GM19238 (cell line): ENCODE results near the gene AGAP3.

Experiments
- DNase-seq: peaks from one replicate; pipeline ENCODE4 v3.0.0; 2011; ENCODE audit warnings: low spot score; ENCODE audit not compliant: insufficient read length

AGAP3 gene

GRCh38 chr7:151074817-151075661, 11.2 kb upstream of the AGAP3 start:
- no peak for DNase-seq

GRCh38 chr7:151075662-151075971, 10.7 kb upstream of the AGAP3 start:
- DNase-seq = no peak

GRCh38 chr7:151075978-151076426, 10.3 kb upstream of the AGAP3 start:
- no peak for DNase-seq

- no peak for DNase-seq
Measured at GRCh38 chr7:151076863-151077704, 9.2 kb upstream of the AGAP3 start.

GRCh38 chr7:151077705-151078232, 8.5 kb upstream of the AGAP3 start:
- DNase-seq = no peak

- DNase-seq = no peak
Measured at GRCh38 chr7:151078233-151079040, 7.8 kb upstream of the AGAP3 start.

- no peak for DNase-seq
Measured at GRCh38 chr7:151079199-151079910, 6.9 kb upstream of the AGAP3 start.

GRCh38 chr7:151080067-151080521, 6.2 kb upstream of the AGAP3 start:
- DNase-seq = no peak

- DNase-seq = peak; percentile 99
Measured at GRCh38 chr7:151080522-151081169, 5.6 kb upstream of the AGAP3 start, which contains the start of gene FASTK. Gene FASTK, minus strand, starts transcription at chr7:151080809. Its CDS starts 43 bp downstream, at chr7:151080766.

- DNase-seq = no peak
Measured at GRCh38 chr7:151081170-151082101, 4.8 kb upstream of the AGAP3 start.

- DNase-seq = no peak
Measured at GRCh38 chr7:151082141-151083070, 3.9 kb upstream of the AGAP3 start.

GRCh38 chr7:151083071-151083823, 3.0 kb upstream of the AGAP3 start, which contains the start of gene TMUB1:
Gene TMUB1, minus strand, starts transcription at chr7:151083493. Its CDS starts 930 bp downstream, at chr7:151082563.
- DNase-seq = peak; percentile 87

- DNase-seq = no peak
Measured at GRCh38 chr7:151083824-151084160, 2.5 kb upstream of the AGAP3 start.

- DNase-seq = no peak
Measured at GRCh38 chr7:151085329-151085690, 965 bp upstream of the AGAP3 start.

GRCh38 chr7:151086802-151087244, 548 bp downstream of the AGAP3 start:
- DNase-seq = no peak

GRCh38 chr7:151087245-151088018, 1.2 kb downstream of the AGAP3 start:
- DNase-seq = peak; percentile 52
